WI38 (cell line): Measurements from ENCODE around the gene MID2.
"Not testable (repeated sequence)": the region's sequence is repeated elsewhere in the genome, so short reads cannot be mapped to it uniquely, and the experiment has no call there.

Experiments used
- H3K4me3 ChIP-seq: 2 replicates; pipeline ENCODE4 v1.5.1; 2011; ENCODE audit warnings: low read depth, mild to moderate bottlenecking, control low read depth, low read length
- CTCF ChIP-seq: IDR thresholded peaks from 2 replicates; pipeline ENCODE4 v1.5.1; 2012; ENCODE audit warnings: low read depth, mild to moderate bottlenecking, control low read depth, low read length

The MID2 gene

DNA sequence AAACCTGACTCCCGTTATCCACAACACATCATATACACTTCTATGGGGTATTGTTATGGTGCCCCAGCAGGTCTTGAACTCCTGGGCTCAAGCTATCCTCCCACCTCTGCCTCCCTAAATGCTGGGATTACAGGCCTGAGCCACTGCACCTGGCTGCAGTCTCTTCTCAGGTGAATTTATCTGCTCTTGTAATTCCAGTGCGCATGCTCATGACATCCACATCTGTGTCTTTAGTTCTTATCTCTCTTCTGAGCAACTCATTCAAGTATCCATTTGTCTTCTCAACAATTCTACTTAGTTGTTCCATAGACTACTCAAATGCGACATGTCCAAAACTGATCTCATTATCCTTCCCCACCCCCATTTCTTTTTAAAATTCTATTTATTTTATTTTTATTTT lies 20.5 kb upstream of the MID2 start:
- no peak for TF ChIP-seq CTCF
- H3K4me3 ChIP-seq, result no peak overlapping the region

GRCh38 chrX:107810053-107810452 lies 15.6 kb upstream of the MID2 start:
- not testable (repeated sequence) for H3K4me3 ChIP-seq

GRCh38 chrX:107818900-107819521 lies 6.7 kb upstream of the MID2 start:
- TF ChIP-seq CTCF, result no peak
- no peak overlapping the region for H3K4me3 ChIP-seq

- TF ChIP-seq CTCF, result no peak
- no peak overlapping the region for H3K4me3 ChIP-seq
Measured at GRCh38 chrX:107823042-107823441, 2.6 kb upstream of the MID2 start.

DNA sequence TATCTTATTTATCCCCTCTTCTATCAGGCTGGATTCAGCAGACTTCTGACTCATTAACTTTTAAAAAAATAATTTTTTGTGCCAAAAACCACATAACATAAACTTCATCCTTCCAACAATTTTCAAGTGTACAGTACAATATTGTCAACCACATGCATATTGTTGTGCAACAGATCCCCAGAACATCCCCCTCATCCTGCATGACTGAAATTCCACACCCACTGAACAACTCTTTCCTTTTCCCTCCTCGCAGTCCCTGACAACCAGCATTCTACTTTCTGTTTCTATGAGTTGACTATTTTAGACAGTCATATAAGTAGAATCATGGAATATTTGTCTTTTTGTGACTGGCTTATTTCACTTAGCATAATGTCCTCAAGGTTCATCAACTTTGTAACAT lies 2.2 kb upstream of the MID2 start:
- no peak for TF ChIP-seq CTCF

DNA sequence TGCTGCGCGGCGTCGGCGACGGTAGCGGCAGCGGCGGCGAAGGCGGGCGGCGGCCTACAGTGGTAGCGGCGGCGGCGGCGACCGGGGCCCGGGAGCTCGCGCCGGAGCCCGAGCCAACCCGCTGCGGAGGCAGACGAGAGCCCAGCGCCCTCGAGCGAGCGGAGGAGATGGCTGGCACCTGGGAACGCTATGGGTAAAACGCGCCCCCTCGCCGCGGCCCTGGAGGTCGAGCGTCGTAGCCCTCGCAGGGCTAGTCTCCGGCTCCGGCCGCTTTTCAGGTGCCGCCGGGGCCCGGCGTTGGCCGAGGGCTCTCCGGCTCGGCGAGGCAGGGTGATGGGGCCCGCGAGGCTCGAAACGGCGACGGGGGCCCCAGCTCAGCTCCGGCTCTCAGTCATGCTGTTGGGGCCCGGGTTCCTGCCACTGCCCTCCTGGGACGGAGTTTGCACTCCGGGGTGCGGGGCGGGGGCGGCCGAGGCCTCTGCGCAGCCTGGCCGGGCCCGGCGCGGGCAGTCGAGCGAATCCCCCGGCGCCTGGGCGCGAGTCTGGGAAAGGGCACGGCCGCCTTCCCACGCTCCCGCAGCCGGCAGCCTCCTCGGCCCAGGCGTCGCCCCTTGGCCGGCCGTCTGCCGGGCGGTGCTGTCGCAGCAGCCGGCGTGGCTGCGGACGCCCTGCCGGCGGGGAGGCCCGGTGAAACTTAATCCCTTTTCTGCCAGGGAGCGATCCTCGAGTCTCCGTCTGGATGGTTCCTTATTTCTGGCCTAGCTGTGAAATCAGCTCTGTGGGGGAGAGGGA lies 768 bp downstream of the MID2 start:
- H3K4me3 ChIP-seq, result no peak overlapping the region
- TF ChIP-seq CTCF, result no peak

More for the DNA sequence above, 2.2 kb upstream of the MID2 start:
- no peak overlapping the region for H3K4me3 ChIP-seq

GRCh38 chrX:107827030-107827831 lies 1.6 kb downstream of the MID2 start:
- H3K4me3 ChIP-seq, result no peak overlapping the region
- TF ChIP-seq CTCF, result no peak
